Stimulated activated CD4-positive, alpha-beta T cell treated with anti-CD3 and anti-CD28 coated beads, Interleukin-15, amount 100 ng/mL, for 1 hour (primary cell): ENCODE measurements around the gene ANKRD30A.
"Not testable (repeated sequence)": the region's sequence is repeated elsewhere in the genome, so short reads cannot be mapped to it uniquely, and the experiment has no call there.

Experiments used
- DNase-seq, 2 donors: peaks; one replicate each; pipeline ENCODE4 v3.0.0-alpha.2; 2020; ENCODE audit warnings: low read depth in 1 of 2, low spot score in 1 of 2

The ANKRD30A gene, protein sequence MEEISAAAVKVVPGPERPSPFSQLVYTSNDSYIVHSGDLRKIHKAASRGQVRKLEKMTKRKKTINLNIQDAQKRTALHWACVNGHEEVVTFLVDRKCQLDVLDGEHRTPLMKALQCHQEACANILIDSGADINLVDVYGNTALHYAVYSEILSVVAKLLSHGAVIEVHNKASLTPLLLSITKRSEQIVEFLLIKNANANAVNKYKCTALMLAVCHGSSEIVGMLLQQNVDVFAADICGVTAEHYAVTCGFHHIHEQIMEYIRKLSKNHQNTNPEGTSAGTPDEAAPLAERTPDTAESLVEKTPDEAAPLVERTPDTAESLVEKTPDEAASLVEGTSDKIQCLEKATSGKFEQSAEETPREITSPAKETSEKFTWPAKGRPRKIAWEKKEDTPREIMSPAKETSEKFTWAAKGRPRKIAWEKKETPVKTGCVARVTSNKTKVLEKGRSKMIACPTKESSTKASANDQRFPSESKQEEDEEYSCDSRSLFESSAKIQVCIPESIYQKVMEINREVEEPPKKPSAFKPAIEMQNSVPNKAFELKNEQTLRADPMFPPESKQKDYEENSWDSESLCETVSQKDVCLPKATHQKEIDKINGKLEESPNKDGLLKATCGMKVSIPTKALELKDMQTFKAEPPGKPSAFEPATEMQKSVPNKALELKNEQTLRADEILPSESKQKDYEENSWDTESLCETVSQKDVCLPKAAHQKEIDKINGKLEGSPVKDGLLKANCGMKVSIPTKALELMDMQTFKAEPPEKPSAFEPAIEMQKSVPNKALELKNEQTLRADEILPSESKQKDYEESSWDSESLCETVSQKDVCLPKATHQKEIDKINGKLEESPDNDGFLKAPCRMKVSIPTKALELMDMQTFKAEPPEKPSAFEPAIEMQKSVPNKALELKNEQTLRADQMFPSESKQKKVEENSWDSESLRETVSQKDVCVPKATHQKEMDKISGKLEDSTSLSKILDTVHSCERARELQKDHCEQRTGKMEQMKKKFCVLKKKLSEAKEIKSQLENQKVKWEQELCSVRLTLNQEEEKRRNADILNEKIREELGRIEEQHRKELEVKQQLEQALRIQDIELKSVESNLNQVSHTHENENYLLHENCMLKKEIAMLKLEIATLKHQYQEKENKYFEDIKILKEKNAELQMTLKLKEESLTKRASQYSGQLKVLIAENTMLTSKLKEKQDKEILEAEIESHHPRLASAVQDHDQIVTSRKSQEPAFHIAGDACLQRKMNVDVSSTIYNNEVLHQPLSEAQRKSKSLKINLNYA (N-terminal part only)

DNA sequence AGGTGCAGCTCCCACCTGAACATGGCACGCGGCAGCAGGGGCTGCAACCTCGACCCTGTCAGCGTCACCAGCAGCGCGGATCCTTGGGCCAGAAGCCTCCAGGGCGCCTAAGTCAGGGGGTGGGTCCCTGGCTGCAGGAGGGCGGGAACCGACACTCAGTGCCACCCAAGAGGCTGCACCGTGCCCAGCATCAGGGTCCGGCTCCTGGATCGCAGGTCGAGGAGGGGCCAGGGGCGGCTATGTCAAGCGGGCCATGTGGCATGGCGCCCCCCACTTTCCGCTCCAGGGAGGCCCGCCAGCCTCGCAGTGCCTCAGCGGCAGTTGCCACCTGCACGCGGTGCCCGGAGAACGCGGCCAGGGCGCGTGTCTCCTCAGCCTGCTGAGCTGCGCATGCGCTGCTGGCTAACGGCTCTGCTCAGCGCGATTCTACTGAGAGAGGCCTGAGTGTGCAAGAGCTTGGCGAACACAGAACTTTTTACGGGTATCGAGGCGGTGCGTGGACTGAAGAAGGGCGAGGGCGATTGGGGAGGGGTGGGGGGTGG is at the start of gene ANKRD30A:
ANKRD30A (plus strand) TSS at position 408 of the 542 bp plus-strand sequence. CDS start 190 bp downstream, outside the sequence.
- DNase-seq: no peak

DNA sequence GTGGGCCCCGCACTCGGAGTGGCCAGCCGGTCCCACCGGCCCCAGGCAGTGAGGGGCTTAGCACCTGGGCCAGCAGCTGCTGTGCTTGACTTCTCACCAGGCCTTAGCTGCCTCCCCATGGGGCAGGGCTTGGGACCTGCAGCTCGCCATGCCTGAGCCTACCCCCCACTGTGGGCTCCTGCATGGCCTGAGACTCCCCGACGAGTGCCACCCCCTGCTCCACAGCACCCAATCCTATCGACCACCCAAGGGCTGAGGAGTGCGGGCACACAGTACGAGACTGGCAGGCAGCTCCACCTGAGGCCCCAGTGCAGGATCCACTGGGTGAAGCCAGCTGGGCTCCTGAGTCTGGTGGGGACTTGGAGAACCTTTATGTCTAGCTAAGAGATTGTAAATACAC is 49.3 kb upstream of the ANKRD30A start:
- not testable (repeated sequence) for DNase-seq

DNA sequence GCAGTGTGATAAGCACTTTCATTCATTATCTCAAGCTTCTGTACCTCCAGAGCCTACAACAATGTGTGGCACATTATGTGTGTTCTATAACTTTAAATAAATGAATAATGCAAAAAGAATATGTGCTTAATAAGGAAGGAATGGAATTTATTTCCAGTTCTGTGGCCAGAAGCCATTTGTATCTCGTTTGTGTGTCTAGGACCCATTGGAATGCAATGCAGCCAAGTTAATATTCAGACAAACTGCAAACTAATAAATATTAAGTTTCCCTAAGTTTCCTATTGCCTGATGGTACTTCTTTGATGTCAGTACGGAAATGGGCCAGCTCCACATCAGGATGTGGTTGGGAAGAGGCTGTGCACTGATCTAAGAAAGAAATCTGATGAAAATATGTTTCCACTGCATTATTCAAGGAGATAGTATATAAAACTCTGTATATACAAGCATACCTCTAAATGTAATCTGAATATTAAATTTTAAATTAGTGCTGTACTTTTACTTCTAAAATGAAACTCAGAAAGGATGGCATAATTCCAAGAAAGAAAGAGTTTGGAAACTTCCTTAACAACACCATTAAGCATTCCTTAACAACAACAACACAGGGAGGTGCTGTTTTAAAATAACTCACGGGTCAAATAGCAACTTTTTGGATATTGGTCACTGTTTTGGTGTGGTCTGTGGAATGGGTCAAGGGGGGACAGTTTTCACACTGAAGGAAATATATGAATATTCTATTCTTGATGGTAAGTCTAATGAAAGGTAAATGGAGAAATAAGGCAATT is 29.4 kb upstream of the ANKRD30A start:
- no peak for DNase-seq

DNA sequence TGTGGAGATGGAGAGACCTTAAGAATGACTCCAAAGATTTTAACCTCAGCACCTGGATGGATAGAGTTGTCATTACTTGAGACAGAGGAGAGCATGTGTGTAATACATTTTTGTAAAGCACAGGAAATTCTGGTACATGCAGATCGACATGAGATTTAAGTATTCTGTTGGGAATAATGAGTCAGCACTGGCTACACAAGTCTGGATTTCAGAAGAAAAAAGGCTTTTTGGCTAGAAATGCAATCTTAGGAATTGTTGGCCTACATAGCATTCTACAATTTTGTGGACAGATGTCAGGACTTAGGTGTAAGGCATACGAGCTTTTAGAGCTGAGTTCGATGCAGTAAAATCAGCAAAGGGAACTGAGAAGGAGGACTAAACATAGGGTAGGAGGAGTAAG is 24.1 kb upstream of the ANKRD30A start:
- DNase-seq: no peak

DNA sequence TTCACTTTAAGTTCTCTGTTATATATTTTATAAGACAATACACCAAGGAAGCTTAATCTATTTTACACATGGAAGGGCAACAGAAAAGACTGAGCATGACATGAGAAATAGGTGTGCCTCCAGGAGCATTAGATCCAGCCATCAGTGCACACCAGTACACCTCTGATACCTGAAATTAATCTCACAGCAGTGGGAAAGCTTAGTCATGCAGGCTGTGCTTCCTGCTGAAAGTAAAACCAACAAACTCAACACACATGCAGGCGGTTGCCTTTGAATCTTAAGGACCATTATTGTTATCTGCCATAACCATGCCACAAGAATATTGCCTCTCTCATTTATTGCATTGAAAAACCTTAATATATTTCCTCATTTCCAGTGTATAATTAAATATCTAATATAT is 16.4 kb upstream of the ANKRD30A start:
- no peak for DNase-seq

DNA sequence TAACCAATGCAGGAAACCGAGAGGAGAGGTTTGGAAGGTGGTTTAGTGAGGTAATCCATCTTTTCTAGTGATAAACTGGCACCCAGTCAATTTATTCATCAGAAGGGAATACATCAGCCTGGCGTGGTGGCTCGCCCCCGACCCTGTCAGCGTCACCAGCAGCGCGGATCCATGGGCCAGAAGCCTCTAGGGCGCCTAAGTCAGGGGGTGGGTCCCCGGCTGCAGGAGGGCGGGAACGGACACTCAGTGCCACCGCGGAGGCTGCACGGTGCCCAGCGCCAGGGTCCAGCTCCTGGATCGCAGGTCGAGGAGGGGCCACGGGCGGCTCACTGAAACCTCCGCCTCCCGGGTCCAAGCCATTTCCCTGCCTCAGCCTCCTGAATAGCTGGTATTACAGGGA is 866 bp upstream of the ANKRD30A start:
- no peak for DNase-seq

DNA sequence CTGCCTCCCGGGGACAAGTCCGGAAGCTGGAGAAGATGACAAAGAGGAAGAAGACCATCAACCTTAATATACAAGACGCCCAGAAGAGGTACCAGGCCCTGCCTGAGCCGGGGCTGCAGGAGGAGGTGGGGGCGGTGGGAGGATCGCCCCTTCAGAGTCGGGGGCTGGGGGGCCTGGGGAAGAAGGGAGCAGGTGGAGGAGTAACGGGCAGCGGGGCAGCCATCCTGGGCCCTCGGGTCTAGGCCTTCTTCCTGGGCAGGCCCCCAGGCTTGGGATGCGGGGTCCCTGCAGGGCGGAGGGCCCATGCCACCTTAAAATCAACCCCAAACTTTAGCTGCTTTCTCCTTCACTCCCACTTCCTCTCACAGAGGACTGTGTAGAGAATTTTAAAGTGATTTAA is 523 bp downstream of the ANKRD30A start:
- DNase-seq: no peak

DNA sequence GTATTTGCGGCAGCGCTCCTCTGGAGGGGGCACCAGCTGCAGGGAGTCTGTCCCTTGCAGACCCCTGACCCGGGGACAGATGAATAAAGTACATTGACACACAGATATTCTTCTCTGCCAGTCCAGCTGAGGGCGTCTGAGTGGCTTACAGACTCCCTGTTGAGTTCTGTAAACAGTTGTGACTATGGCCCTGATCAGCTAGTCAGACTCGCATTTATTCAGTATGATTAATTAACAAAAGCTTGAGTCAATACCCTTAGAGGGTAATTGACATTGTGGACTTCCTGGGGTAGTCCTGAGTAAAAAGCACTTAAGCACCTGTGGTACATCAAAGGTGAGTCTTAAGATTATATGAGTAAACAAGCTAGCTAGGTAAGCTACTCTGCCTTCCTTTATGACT is 21.0 kb downstream of the ANKRD30A start:
- DNase-seq: no peak

DNA sequence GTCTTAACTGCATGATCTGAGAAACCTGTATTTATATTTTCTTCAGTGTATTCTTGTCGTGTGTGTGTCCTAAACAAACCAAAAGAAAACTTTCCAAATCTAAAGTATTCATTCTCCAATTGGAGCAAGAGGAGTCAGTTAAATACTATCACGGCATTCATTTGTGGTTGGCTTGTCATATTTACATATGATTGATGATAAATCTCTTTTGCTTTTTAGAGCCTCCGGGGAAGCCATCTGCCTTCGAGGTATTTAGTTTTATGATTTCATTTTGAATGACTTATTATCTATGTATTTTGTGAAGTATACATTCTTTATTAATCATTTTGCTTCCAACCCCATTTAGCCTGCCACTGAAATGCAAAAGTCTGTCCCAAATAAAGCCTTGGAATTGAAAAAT is 37.0 kb downstream of the ANKRD30A start:
- DNase-seq: not testable (repeated sequence)

DNA sequence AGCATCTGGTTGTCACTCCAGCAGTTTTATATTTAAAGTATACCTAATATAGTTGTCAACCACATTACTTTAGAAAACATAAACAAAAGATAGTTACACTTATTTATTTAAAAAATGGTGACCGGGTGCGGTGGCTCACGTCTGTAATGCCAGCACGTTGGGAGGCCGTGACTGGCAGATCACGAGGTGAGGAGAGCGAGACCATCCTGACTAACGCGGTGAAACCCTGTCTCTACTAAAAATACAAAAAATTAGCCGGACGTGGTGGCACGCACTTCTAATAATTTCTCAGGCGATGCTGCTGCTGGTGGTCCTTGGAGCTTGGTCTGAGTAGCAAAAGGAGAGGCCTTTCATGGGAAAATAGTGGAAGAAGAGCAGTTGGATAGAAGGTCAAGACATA is 46.5 kb downstream of the ANKRD30A start:
- not testable (repeated sequence) for DNase-seq

DNA sequence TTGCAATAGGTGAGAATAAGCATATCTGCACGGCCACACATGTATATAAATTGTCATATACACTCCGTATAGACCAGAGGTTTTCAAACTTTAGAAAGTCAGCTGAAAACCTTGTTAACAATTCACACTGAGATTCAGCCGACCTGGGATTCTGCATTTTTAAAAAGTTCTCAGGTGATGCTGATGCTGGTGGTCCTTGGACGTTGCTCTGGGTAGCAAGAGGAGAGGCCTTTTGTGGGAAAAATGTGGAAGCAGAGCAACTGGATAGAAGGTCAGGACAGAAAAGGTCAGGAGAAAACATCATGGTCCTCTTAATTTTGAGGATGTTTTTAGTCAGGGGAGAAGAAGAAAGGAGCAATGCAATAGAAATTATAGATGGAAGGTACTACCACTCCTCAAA is 52.9 kb downstream of the ANKRD30A start:
- DNase-seq: not testable (repeated sequence)

DNA sequence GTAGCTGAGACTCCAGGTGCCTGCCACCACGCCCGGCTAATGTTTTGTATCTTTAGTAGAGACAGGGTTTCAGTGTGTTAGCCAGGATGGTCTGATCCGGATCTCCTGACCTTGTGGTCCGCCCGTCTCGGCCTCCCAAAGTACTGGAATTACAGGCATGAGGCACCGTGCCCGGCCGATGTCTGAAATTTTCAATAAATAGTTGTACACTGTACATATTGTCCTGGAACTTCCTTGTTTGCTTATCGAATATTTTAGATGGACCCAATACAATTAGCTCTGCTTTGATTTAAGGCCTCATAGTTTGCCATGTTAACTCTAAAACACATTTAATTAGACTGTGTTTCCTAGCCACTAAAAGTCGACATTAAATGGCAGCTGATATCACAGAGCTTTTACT is 57.3 kb downstream of the ANKRD30A start:
- DNase-seq: not testable (repeated sequence)

DNA sequence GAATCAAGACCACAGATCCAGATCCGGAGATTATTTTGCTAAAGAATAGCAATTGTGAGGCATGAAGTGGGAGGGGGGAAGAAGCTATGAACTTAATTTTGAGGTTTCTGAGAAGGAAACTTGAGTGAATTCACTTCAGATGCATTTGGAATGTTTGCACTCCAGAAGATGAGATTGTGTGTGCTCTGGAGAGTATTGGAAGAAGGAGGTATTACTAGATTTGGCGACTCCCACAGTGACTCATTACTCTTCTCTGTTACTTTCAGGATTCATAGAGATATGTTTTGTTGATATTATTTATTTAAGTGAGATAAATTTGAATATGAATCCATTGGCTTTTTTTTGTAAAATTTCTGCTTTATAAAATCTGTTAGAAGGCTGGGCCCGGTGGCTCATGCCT is 80.7 kb downstream of the ANKRD30A start:
- no peak for DNase-seq

DNA sequence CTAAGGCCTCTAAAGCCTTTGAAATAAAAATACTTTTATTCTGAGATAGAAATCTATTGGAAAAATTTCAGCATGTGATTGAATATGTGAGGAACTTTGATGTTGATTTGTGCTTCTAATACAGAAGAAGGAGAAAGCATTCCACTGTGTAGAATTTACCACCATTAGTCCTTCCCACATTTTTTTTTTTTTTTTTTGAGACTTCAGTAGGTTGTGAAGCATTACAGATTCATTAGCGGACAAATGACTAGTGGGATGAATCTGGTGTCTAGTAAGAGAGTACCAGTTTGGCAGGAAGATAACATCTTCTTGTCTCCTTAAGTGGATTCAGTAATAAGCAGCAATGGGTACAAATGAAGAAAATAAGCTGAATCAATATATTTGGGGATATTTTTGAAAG is 95.5 kb downstream of the ANKRD30A start:
- DNase-seq: no peak

DNA sequence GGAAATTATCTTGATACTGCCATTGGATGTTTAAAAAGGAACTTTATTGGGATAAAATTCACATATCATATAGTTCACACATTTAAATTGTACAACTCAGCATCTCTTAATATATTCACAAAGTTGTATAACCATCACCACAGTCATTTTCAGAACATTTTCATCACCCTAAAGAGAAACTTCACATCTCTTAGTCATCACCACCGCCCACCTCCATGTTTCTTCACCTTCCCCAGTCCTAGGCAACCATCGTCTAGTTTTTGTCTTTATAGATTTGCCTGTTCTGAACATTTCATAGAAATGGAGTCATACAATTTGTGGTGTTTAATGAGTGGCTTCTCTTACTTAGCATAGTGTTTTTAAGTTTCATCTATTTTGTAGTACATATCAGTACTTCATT is 96.6 kb downstream of the ANKRD30A start:
- no peak for DNase-seq

DNA sequence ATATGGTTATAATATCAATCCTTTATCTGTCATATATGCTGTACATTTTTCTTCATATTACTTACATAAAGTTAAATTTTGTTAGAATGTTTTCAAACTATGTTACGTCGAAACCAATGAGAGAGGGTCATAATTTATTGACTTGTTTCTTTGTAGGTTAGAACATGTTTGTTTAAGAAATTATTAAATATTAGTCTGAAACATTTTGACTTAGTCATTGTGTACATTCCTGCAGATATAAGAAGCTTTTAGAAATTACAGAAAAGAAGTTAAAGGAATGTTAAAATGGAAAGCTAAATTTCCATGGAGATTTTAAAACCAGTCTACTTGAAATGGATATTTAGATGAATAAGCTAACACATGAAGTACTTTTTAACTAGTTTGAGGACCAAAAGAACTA is 99.8 kb downstream of the ANKRD30A start:
- no peak for DNase-seq

DNA sequence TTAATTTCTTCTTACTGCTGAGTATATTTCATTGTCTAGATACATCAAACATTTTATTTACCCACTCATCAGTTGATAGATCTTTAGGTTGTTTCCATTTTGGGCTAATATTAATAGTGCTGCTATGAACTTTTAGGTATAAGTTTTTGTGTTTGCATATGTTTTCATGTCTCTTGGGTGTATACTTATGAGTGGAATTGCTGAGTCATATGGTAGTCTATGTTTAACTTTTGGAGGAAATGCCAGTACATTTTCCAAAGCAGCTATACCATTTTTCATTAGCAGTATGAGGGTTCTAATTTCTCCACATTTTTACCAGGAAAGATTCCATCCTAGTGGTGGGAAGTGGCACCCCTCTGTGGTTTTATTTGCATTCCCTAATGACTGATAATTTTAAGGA is 101.1 kb downstream of the ANKRD30A start:
- DNase-seq: no peak

DNA sequence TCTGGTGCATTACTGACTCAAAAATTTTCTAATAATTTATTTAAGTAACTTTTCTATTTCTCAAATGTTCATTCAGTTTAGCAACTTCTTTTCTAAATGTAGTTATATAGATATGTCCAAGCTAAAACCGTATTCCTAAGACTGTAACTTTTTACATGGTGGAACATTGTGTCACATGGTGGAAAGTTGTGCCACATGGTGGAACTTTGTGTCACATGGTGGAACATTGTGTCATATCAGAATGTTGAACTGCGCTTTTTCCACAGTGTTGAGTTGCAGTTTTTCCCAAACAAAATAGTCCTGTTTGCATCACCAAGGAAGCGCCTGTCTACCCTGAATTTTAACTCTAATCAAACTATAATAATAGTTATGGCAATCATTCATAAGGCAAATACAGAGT is 109.3 kb downstream of the ANKRD30A start:
- DNase-seq: no peak

DNA sequence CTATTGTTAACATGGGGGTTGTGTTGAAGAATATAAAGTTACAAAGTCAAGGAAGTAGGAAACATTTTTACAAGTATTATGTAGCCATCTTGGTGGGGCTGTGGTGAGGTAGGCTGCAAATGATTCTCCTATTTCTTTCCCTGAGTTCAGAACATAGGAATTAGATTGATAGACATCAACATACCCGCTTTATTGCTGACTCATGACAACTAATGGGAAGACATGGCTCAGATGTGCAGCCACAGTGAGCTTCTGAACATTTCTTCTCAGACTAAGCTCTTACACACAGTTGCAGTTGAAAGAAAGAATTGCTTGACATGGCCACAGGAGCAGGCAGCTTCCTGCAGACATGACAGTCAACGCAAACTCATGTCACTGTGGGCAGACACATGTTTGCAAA is 110.7 kb downstream of the ANKRD30A start:
- DNase-seq: no peak

DNA sequence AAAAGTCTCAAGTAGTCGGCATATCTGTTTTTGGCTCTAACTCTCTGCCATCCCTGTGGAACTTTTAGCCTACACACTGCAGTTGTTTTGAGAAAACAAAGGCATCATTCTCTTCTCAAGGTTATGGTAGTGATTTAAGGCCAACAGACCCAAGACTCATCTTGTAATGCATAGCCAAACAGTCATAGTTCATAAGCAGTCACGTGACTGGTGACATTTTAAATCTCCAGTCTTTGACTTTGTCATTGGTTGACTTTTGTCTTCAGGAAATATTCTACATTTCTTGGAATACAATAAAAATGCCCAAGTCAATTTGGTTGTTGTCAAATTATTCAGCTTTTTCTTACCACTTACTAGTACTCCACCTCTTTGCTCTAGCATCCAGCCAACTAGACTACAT is 114.8 kb downstream of the ANKRD30A start:
- DNase-seq: no peak
